Tongue (tissue), 2 donors: ENCODE results near the gene POU5F1. TPM values are rescaled to one million over a fixed set of nuclear protein-coding genes. Genes with fewer than 3 reads are reported as not detected.

ENCODE experiments used
- DNase-seq: peaks from one replicate; pipeline ENCODE4 v3.0.0-alpha.2; 2015
- total RNA-seq: library from RNA; depleted of rRNA; stranded (reverse); fragments of >200 nt; gene quantifications from one replicate; pipeline ENCODE4 v1.2.3, GENCODE V29; 2014

Gene POU5F1
- total RNA-seq, 1 donor from 2014 or later = 7.5 TPM

- DNase-seq = no peak
Measured at GRCh38 chr6:31139599-31139998, 30.9 kb downstream of the POU5F1 start.

GRCh38 chr6:31138982-31139381, 31.5 kb downstream of the POU5F1 start, which contains the start of gene PSORS1C2:
Gene PSORS1C2, minus strand, starts transcription at chr6:31139066. Its CDS starts 40 bp downstream, at chr6:31139026.
- no peak for DNase-seq

GRCh38 chr6:31135710-31136109, 34.8 kb downstream of the POU5F1 start:
- no peak for DNase-seq

- no peak for DNase-seq
Measured at GRCh38 chr6:31132806-31133205, 37.7 kb downstream of the POU5F1 start.

- DNase-seq = no peak
Measured at GRCh38 chr6:31131595-31131994, 38.9 kb downstream of the POU5F1 start.

- no peak for DNase-seq
Measured at GRCh38 chr6:31130751-31131150, 39.7 kb downstream of the POU5F1 start.

- DNase-seq = no peak
Measured at GRCh38 chr6:31129130-31129529, 41.4 kb downstream of the POU5F1 start.

GRCh38 chr6:31128093-31128676, 42.3 kb downstream of the POU5F1 start:
- DNase-seq = peak; percentile 67

- DNase-seq = no peak
Measured at GRCh38 chr6:31126396-31127175, 43.9 kb downstream of the POU5F1 start.

GRCh38 chr6:31125586-31126363, 44.7 kb downstream of the POU5F1 start:
- no peak for DNase-seq

- peak; percentile 70 for DNase-seq
Measured at GRCh38 chr6:31125162-31125561, 45.3 kb downstream of the POU5F1 start.

GRCh38 chr6:31122791-31123706, 47.4 kb downstream of the POU5F1 start:
- DNase-seq = peak; percentile 87

GRCh38 chr6:31121131-31121790, 49.2 kb downstream of the POU5F1 start:
- no peak for DNase-seq

GRCh38 chr6:31120151-31120915, 50.1 kb downstream of the POU5F1 start, which contains the start of gene CDSN:
Gene CDSN, minus strand, starts transcription at chr6:31120446. Its CDS starts 27 bp downstream, at chr6:31120419.
- no peak for DNase-seq

- no peak for DNase-seq
Measured at GRCh38 chr6:31118178-31118577, 52.3 kb downstream of the POU5F1 start.

GRCh38 chr6:31116661-31117385, 53.7 kb downstream of the POU5F1 start:
- no peak for DNase-seq

- no peak for DNase-seq
Measured at GRCh38 chr6:31115941-31116560, 54.4 kb downstream of the POU5F1 start.

- no peak for DNase-seq
Measured at GRCh38 chr6:31114970-31115849, 55.3 kb downstream of the POU5F1 start.
